ENCODE results near the gene SPATA13.
A peak's percentile ranks its signal among the peaks of the same experiment; 100 is the strongest.

Gene SPATA13

GRCh38 chr13:24263632-24264031, 103.1 kb downstream of the SPATA13 start:
- no peak for DNase-seq

GRCh38 chr13:24264976-24265375, 104.5 kb downstream of the SPATA13 start:
- DNase-seq: no peak

- no peak for DNase-seq
Measured at GRCh38 chr13:24265453-24265852, 104.9 kb downstream of the SPATA13 start.

GRCh38 chr13:24267274-24267673, 106.8 kb downstream of the SPATA13 start:
- DNase-seq: no peak

- no peak for DNase-seq
Measured at GRCh38 chr13:24267801-24268200, 107.3 kb downstream of the SPATA13 start.

- no peak for DNase-seq
Measured at GRCh38 chr13:24269821-24270220, 109.3 kb downstream of the SPATA13 start.

GRCh38 chr13:24270639-24271141, 110.2 kb downstream of the SPATA13 start:
- peak; percentile 34 for DNase-seq

- no peak for DNase-seq
Measured at GRCh38 chr13:24271231-24271600, 110.7 kb downstream of the SPATA13 start.

GRCh38 chr13:24271601-24272451, 111.3 kb downstream of the SPATA13 start:
- peak; percentile 66 for DNase-seq

GRCh38 chr13:24272452-24273161, 112.1 kb downstream of the SPATA13 start:
- DNase-seq: no peak

GRCh38 chr13:24273926-24274325, 113.4 kb downstream of the SPATA13 start:
- DNase-seq: no peak

GRCh38 chr13:24274452-24275021, 114.0 kb downstream of the SPATA13 start:
- no peak for DNase-seq

- no peak for DNase-seq
Measured at GRCh38 chr13:24275041-24275440, 114.5 kb downstream of the SPATA13 start.

GRCh38 chr13:24276306-24276705, 115.8 kb downstream of the SPATA13 start:
- DNase-seq: no peak

- DNase-seq: no peak
Measured at GRCh38 chr13:24276861-24277260, 116.3 kb downstream of the SPATA13 start.

GRCh38 chr13:24277761-24278160, 117.2 kb downstream of the SPATA13 start:
- DNase-seq: no peak

- DNase-seq: no peak
Measured at GRCh38 chr13:24279327-24280110, 119.0 kb downstream of the SPATA13 start.

GRCh38 chr13:24280720-24281119, 120.2 kb downstream of the SPATA13 start:
- no peak for DNase-seq

GRCh38 chr13:24281188-24282008, 120.9 kb downstream of the SPATA13 start:
- no peak for DNase-seq

- DNase-seq: no peak
Measured at GRCh38 chr13:24282256-24282655, 121.7 kb downstream of the SPATA13 start.

- peak; percentile 12 for DNase-seq
Measured at GRCh38 chr13:24284889-24285565, 124.5 kb downstream of the SPATA13 start.
